HG03442 (cell line): ENCODE results near the gene NEMP1.
"Not testable (repeated sequence)": the region's sequence is repeated elsewhere in the genome, so short reads cannot be mapped to it uniquely, and the experiment has no call there.

Experiments
- ATAC-seq: cut with Tn5 transposase; IDR thresholded peaks from one replicate; pipeline ENCODE4 v1.9.1; 2021; ENCODE audit warnings: mild to moderate bottlenecking, moderate library complexity; ENCODE audit not compliant: unreplicated experiment

The NEMP1 gene

DNA sequence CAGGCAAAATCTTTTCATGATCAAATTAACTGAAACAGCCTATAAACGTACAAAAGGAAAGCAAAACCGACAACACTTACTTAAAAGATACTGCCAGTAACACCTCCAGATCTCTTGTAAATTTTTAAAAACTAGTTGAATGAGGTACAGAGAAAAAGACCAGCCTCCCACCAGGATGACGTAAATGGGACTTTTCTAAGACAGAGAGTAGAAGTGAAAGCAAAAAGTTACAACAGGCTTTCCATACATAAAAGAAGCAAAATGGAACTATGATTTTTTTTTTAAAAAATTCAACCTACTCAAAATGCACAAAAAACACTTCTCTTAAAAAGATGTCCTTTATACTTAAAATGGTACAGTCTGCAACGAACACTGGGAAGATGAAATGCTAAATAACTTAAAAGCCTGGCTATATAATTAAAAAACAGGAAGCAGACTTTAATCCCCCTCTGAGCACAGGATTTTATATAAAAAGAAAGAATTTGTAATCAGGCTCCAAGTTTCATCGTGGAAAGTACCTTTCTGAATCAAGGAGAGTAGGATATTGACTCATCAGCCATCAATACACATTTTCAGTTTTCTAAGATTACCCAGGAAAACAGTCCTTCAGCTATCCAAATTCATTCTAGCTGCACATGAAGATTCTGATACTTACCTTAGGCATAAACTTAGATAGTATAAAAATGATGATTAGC is 14.5 kb downstream of the NEMP1 start:
- peak; percentile 78 for ATAC-seq

DNA sequence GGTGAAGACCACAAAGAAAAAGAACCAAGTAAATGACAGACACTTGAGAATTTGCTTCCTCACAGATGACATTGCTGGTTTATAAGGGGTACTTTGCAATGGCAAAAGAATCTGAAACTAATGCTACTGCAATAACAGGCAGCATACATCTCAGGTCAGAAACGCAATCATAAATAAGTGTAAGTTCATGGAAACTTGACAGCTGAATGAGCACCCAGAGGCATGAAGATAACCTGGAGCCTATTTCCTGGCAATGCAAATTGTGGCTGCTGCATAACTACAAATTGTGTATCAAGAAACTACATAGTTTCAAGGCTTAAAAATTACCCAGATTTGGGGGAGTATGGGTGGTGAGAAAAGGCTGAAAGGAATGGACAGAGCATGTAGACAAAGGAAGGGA is 20.1 kb downstream of the NEMP1 start:
- no peak for ATAC-seq

DNA sequence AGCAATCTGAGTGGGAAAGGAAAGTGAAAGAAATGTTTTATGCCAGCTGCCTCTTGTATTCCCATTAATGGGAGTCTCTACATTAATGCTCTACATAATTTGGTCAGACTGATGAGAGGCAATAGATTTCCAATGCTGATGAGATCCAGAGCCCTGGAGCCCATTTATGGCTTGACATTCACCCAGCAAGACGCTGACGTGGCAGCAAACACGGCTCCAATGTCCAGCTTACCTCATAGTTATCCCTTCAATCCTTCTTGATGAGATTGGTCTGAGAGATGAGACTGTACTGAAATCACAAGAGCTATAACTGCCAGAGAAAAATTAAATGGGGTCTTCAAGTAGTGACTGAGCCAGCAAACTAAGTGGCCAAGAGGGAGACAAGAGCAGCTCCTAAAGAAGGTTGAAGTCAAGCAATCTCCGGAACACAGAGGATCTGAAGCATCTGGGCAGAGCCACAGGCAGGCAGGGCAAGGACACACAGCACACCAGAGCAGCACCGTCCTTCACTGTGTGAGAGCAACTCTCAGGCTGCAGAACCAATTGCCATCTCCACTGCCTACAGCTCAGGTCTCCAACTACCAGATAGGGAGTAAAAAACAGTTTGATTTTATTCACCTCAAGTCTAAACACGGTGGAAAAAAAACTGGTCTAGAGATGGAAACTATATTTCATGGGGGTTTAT is 21.4 kb downstream of the NEMP1 start:
- no peak for ATAC-seq

DNA sequence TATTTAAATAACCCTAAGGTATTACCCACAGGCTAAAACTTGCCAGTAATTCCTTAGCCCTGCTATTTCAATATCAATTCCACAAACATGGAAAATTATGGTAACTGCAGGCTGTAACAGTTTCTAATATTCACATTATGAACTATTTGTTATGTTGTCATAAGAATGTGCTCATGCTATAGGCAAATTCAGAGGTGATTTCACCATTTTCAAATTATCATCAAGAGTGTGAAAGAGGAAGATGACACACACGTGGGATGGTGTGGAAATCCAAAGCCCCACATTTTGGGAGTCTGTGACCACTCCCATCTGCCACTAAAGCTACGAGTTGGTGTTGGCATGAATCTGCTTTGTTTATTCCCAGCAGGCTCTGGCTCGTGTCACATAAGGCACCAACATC is 22.8 kb downstream of the NEMP1 start:
- ATAC-seq, result no peak

DNA sequence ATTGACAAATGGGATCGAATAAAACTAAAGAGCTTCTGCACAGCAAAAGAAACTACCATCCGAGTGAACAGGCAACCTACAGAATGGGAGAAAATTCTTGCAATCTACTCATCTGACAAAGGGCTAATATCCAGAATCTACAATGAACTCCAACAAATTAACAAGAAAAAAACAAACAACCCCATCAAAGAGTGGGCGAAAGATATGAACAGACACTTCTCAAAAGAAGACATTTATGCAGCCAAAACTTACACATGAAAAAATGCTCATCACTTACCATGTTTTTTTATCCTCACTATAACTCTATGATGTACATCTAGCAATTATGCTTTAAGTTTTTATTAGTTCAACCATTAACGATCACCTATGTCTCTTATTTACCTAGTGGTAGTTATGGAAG is 24.7 kb downstream of the NEMP1 start:
- not testable (repeated sequence) for ATAC-seq

DNA sequence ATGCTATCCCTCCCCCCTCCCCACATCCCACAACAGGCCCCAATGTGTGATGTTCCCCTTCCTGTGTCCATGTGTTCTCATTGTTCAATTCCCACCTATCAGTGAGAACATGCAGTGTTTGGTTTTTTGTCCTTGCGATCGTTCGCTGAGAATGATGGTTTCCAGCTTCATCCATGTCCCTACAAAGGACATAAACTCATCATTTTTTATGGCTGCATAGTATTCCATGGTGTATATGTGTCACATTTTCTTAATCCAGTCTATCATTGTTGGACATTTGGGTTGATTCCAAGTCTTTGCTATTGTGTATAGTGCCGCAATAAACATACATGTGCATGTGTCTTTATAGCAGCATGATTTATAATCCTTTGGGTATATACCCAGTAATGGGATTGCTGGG is 25.4 kb downstream of the NEMP1 start:
- ATAC-seq, result not testable (repeated sequence)

DNA sequence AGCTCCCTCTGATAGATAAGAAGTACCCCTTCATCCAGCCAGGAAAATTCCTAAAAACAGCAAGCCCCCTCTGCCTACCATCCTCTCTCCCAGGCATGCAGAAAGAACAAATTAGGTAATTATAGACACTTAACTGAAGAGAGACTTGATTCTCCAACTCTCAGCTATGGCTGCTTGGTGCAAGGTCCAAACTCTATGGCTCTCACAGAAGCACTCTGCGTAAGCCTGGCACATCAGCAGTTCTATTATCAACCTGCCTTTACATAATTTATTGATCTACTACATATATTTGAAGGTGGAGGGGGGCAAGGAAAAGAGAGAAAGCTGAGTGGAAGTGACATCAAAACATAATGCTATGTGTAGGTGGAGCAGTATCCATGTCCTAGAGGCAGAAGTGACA is 27.6 kb downstream of the NEMP1 start:
- ATAC-seq, result no peak

DNA sequence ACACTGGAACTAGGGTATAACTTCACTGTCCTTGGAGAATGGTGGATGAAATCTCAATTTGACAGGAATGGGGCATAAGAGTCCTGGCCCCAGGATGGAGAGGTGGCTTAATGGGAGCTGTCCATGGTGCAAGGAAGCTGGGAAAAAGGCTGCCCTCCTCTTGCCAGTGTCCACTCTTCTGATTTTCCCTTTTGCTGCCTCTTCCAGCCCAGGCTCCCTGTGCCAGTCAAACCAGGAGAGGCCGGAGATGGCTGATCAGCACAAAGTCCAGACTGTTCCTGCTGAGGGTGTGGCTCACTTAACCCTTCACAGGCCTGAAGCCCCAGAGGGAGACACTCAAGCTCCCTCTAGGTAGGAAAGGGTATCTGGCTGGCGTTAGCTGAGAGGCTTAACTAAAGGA is 28.7 kb downstream of the NEMP1 start, which contains the start of gene MYO1A:
TSS of gene MYO1A (minus strand) at position 240 of the 400 bp plus-strand sequence. CDS start 1,806 bp downstream, outside the sequence.
- ATAC-seq, result no peak

DNA sequence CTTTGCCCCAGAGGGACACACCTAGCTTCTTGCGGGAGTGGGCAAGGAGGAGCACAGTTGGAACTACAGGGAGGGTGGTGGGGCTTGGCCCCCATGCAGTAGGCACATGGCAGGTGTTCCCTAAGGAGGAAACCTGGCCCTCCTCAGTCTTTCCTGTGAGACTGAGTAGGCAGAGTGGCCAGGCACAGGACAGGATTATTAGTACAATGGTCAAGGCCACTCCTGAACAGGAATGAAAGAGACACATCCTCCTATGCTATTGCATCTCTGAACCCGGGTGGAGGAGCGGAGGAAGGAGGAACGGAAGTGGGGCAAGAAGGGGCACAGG is 29.5 kb downstream of the NEMP1 start:
- ATAC-seq, result no peak

DNA sequence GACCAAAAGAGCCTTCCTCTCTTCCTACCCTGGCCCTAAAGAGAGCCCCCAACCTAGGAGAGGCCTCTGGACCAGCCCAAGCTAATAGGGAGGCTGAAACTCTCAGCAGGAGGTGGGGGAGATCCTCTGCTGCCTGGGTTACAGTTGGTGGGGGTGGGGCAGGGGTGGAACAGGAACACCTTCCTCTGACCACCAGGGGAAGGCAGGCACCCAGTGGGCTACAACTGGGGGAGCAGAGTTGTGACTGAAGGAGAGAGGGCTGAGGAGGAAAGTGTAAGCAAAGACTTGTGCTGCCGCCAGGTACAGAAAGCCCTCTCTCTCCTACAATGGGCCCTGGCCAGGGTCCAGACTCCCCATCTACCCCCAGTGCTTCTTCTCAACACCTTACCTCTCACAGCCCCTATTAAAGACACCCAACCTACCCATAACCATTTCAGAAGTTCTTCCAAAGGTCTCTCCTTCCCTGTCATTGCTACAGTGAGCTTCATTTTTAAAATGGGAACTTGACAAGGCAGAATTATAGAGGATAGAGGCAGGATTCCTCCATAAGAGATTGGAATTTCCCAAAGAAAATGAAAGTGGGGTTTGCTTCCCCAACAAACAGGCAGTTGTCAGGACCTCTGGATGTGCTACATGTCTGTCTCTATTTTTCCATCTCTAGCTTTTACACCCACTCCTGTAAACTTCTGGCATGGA is 30.0 kb downstream of the NEMP1 start:
- no peak for ATAC-seq

DNA sequence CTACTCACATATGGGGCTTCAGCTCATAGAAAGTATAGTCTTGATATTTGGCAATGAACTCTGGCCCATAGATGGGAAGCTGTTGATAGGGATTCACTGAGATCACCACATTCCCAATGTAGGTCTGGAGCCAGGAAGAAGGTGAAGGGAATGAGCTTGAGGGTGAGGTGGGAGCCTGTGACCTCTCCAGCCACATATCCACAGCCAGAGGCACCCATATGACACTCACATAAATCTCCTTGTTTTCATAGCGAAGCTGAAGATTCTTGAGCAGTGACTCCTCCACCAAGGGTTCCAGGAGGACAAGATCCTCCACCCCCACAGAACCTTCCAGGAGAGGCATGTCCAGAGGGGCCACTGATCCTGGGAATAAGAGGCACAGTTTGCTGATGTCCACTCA is 30.6 kb downstream of the NEMP1 start:
- no peak for ATAC-seq

DNA sequence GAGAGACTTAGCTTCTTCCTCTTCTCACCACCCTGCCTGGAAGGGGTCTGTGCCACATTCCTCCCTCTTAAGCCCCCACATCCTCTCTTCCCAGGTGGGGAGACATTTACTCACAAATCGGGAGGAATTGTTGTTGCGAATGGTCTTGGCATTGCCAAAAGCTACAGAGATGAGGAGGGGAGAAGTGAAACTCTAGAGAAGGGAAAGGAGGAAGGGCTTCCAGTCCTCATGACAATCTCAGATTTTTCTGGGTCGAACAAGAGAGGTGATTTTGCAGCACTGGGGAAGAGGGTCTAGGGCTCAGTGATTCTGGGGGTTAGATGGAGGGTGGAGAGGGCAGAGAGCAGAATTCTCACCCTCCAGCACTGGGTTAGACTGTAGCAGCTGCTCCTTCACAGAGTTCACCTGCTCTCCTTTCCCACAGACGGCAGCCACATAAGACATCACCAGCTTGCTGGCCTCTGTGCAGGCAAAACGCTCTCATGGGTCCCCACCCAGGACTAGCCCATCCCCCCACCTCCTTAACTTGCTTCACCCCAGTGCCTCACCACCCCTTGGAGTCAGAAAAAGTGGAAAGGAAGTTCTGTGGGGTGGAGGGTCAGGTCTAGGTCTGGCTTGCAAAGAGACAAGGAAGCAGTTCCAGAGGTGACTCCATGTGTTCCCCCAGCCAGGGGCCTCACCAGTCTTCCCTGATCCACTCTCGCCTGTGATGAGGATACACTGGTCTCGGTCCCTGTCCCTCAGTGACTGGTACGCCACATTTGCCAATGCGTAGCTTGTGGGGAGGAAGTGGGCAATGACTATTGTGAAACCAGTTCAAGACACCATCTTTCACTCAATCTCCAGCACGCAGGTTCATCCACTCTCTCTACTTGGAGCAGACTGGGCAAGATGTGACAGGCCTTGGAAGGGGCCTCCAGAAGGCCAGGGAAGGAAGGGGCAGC is 31.4 kb downstream of the NEMP1 start:
- ATAC-seq, result no peak

DNA sequence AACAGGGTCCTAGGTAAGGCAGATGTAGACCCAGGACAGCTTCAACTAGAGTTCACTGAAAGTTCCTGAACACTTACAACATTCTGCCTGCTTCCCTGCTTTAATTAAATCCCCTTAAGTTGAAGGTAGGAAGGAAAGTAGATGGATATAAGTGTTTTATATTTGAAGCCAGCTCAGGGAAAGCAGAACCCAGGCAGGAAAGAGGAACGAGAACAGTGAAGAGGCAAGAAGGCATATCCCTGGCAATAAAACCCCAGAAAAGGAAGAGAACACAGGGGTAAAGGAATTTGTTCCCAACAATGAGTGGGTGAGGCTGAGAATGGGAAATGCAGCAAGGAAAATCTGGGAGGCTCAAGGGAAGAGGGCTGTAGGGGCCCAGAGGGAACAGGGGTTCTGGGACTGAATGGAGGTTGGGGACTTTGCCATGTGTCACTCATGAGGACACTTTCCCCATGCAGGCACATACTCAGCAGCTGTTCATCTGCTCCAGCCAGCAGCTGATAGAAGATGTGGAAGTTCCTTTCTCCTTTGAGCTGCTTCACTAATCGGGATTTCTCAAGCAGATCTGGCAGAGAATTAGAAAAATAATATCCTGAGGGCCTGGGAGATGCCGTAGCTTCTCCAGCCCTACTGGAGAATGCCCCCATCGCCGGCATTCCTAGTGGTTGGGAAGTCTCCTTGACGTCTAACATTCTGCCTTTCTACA is 32.4 kb downstream of the NEMP1 start:
- no peak for ATAC-seq

DNA sequence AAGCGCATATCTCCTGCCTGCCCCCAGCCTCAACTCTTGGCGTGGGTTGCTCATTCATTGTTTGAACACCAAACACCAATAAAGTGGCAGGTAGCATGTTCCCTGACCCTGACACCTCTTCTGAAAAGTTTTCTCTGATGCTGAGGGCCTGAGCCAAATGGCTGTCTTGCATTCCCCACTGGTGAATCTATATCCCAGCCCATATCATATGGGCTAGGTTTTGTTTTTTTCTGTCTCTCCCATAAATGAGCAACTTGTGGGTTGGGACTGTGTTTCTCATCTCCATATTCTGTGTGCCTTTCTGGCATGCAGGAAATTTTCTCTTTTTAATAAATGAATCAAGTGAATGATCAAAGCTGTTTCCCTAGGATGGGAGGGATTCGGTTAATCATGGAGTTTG is 33.7 kb downstream of the NEMP1 start:
- ATAC-seq, result no peak

DNA sequence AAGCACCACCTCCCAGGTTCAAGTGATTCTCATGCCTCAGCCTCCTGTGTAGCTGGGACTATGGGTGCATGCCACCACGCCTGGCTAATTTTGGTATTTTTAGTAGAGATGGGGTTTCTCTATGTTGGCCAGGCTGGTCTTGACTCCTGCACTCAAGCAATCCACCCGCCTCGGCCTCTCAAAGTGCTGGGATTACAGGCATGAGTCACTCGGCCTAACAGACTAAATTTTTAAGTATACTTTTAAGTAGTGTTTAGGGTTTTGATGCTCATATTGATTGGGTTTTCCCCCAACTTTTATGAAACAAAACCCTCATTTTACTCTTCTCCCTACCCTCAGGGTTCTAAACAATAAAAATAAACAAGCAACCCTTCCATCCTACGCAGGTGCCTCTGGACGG is 34.1 kb downstream of the NEMP1 start:
- no peak for ATAC-seq

DNA sequence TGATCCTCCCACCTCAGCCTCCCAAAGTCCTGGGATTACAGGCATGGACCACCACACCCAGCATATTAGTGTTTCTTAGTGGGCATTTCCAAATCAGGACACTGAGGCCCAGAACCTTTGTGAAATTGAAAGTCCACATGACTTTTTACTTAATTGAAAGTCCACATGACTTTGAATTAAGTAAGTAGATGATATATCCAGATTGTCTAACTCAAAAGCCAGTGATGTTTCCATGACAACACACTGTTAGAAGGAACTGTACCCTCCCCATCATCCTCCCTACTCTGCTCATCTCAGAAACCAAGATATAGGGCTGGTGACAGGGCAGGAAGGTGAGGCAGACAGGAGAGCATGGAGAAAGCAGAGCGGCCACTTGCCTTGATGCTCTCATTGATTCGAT is 35.9 kb downstream of the NEMP1 start:
- ATAC-seq, result no peak

DNA sequence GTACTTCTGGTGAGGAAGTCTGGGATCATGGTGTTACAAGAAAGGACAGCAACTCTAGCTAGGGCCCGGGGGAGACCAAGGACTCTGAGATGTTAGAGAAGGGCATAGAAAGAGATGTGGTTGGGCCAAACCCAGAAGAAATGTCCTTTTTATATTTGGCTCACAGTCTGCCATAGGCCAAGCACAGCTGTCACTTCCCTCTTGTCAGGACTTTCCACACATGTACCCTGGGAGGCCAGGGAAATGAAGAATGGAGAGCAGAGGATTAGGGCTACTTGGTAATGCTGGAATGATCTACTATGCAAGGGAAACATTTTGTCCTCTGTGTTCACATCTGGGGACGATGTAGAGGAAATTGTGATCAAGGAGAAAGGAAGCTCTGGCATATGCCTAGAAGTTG is 37.8 kb downstream of the NEMP1 start:
- ATAC-seq, result no peak

DNA sequence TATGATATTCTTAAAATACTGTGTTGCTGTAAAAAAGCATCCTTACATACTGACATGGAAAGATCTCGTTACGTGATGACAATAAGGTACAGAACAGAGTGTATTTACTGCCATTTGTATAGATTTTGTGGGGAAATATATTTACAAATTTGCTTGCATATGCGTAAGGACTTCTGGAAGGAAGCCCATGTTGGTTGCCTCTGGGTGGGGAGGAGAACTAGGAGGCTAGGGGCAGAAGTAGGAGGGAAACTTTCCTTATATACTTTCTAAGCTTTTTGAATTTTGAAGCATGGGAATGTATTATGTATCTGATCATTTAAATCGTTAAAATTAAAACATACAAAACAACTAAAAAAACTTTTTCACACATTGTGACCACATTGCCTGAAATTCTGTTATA is 38.4 kb downstream of the NEMP1 start:
- ATAC-seq, result no peak

DNA sequence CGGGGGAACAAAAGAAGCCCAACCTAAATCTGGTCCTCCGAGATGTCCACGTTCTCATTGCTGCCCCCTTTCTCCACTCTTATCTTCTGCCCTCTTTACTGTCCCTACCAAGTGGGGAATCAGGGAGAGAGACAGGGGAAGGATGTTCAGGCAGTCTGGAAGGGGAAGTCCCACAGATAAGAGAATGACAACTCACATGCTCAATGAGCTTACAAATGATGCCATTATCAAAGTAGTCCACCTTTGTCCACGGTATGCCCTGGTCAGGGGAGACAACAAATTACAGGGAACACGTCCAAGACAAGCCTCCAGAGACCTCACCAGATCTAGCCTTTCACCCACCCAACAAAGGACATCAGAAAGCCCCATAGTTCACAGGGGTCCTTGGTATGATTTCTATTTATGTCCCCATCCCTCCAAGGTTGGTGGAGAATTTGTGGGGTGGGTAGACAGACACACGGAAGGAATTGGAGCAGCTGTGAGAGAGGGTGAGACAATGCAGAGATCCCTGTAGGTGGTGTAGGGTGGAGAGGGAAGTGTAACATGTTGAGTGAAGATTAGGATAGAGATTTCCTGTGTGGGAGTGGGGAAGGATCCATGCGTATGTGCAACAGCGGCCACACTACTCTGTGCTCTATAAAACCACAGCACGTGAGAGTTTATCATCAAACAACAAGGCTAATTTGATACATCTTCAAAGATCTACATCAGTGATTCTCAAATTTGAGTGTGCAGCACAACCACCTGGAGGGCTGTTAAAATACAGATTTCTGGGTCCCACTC is 39.4 kb downstream of the NEMP1 start:
- no peak for ATAC-seq

DNA sequence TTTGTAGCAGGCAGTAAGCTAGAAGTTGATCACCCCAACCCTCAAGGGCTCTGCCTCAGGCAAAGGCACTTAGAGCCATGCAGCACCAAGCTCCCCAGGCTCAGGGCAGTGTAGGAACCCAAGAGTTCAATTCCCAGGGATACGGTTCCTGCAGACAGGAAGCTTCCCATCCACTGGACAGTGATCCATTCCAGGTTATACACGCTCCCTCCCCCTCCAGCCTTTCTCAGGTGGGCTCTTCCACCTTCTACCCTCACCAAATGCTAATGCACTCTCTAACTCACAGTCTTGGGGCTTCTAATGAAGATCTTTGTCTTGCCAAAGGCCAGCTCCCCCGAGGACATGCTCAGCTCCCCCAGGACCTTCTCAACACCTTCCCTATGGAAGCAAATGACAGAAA is 41.3 kb downstream of the NEMP1 start:
- ATAC-seq, result no peak
